HG03095 (cell line): ENCODE data around the gene LSS.

ENCODE experiments used
- ATAC-seq: cut with Tn5 transposase; IDR thresholded peaks from one replicate; pipeline ENCODE4 v1.9.1; 2021; ENCODE audit warnings: moderate library complexity; ENCODE audit not compliant: unreplicated experiment

The LSS gene

DNA sequence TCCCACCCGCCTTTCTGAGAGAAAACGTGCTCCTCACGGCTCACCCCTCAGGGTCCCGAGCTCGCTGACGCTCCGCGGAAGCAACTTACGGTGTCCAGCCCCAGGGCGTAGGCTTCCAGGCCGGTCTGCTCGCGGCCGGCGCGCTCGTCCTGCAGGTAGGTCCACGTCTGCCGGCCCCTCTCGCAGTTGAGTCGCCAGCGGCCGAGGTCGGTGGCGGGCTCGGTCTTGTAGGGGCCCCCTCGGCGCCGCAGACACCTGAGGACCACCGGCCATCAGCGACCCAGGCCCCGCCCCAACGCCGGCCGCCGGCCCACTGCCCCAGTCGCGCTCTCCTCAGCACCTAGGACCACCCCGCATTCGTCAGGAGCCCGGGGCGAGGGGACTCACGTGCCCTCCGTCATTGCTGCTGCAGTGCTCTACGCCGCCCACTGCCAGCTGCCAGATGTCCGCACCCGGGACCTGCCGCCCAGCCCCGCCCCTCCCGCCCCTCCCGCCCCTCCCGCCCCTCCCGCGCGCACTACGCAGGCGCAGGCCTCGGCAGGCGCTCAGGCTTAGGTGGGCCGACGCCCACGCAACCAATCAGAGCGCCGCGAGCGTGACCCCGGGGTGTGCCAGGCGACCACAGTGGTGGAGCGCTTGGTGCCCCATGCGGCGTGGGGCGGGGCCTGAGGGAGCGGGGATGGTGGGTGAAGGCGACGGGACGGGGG, at the start of gene LSS:
Gene LSS (minus strand): TSS at position 430 of the 707 bp plus-strand sequence. CDS start 29 bp downstream, at position 401.
- ATAC-seq: peak; percentile 76

DNA sequence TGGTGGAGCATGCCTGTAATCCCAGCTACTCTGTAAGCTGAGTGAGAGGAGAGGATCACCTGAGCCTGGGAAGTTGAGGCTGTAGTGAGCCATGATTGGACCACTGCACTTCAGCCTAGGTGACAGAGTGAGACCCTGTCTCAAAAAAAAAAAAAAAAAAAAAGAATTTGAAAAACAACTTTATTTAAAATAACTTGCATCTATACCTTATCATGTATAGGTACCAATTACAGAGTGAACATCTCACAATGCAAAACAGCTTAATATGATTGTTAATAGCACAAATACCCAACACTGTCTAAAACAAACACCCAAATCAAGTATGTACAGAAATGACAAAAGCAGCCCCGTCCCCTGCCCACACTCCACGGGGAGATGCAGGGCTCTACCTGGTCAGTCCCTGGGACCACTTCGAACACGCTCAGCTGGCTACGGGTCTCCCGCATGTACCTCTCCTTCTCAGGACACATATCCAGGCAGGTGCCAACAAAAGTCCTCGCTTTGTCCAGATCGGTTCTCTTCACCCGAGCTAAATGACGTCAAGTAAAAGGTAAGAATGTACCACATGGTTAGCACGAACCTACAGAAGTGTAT, 46.3 kb upstream of the LSS start:
- no peak for ATAC-seq

DNA sequence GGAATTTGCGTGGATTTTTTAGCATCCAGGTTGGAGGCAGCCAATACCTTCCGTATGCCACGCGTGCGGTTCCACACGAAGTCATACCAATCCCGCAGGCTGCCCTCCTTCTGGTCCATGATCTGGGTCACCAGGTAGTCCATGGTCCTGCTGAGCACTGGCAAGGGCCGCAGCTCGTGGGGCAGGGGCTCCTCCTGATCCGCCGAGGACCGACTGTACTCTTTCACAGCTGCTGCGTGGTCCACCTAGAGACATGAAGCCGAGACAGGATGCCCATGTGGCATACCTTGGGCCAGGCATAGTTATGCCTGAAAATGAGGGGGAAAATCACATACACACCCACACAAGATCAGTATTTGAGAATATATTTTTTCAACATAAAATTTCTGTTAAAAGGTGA, 44.8 kb upstream of the LSS start:
- ATAC-seq: no peak

DNA sequence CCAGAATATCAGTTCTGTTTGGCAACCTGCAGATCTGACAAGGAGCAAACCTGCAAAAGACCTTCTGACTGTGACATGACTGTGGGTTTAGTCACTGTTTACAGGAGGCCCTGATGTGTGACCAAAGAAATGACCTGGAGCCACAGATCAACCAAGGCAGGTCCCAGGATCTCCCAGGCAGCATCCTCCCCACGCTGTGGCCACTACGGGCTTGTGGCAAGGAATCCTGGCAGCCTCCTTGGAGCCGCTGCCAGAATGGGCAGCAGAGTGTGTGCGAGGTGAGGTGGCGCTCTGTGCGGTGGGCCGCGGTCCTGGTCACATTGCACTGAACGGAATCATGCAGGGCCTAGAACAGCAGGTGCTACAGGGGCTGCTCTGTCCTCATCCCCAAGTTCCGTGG, 40.9 kb upstream of the LSS start:
- ATAC-seq: no peak

DNA sequence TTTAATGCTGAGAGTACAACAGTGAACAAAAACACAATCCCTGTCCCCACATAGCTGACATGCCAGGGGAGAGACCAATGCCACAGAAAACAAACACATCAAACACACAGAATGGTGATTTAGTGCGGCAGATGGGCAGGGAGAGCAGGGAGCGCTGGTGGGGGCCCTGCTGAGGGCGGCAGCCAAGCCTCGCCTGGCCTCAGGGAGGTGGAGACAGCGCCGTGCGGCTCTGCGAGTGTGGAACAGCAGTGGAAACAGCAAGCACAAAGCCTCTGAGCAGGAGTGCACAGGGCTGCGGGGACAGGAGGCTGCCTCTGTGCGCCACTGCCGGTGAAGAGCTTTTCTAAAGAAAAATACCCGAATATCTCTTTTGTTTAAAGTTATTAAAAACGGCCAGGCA, 39.8 kb upstream of the LSS start:
- ATAC-seq: no peak

DNA sequence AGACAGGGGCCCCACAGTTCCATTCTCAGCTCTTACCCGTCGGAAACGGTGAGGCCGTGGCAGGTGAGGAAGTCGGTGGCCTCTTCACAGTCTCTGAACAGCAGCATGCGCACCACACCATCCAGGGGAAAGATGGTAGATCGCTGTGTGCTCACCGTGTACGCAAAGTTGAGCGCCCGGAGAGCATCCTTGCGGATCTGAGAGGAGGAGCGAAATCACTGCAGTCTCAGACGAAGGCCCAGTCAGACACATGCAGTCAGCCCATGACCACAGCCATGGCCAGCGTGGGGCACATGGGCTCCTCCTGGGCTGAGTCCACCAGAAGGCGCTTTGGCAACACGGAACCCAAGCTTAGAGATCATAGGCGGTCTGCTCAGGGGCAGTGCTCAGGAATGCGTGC, 38.4 kb upstream of the LSS start:
- no peak for ATAC-seq

DNA sequence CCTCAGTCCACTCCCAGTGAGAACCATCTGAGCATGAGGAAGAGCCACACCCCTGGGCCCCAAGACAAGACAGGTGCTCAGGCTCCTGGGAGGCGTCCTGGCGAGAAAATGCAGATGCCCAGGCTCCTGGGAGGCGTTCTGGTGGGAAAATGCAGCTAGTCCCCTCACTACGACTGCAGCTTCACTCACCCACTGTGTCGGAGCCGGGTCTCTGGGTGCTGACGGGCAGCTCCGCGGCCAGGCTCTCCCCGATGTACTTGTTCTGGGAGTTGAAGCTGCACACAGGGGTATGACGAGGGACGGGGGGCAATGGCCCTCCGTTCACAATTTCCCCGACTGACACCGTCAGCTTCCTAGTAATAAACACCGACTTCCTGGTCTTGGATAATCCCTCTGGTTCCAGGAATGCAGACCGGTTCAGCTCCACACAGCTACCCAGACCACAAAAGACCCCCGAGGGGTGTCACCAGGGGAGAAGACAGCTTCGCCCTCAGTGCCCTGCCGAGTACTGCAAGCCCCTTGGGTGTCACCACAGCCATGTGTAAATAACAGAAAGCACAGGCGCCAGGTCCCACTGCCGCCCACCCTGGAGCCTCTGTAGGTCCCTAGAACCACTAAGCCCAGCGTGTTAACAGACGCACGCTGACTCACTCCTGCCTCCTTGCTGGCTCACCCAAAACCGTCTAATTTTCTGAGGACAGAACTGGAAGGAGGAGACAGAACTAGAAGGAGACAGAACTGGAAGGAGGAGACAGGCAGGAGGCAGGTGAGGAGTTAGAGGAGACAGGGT, 37.4 kb upstream of the LSS start:
- no peak for ATAC-seq

DNA sequence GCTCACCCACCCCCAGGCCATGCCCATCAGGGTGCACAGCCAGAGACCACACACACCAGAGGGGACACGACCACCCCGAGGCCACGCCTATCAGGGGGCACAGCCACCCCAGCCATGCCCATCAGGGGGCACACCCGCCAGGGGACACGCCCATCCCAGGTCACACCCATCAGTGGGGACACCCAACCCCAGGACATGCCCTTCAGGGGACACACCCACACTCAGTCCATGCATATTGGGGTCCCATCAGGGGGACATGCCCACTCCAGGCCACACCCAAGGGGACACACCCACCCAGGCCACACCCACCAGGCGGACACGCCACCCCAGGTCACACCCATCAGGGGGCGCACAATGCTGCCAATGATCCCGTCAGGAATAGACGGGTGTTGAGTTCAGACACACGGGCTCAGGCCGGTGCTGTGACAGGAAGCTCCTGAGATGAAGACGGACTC, 36.1 kb upstream of the LSS start:
- no peak for ATAC-seq

DNA sequence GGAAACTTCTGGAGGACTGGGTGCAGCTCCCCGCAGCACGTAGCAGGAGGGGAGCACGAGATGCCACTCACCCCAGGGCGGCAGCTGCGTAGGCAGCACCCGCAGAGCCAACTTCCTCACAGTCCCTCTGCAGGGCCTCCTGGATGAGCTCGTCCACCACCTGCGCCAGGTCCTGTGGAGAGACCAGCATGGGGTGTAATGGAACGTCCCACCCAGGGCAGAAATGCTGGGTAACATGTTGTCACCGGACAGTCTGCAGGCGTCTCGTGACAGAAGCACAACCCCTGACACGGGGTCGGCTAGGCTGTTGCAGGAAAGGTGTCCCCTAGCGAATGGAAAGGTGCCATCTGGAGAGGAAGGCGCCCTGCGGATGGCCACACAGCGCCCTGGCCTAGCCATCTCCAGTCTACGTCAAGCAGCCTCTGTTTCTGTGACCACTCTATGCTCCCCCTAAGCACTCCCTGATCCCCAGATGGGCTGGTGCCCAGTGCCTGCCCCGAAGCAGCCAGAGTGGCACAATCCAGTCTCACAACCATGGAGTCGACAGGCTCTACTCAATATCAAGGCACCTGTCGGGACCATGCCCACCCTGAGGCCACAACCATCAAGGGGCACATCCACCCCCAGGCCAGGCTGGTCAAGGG, 35.6 kb upstream of the LSS start:
- no peak for ATAC-seq

DNA sequence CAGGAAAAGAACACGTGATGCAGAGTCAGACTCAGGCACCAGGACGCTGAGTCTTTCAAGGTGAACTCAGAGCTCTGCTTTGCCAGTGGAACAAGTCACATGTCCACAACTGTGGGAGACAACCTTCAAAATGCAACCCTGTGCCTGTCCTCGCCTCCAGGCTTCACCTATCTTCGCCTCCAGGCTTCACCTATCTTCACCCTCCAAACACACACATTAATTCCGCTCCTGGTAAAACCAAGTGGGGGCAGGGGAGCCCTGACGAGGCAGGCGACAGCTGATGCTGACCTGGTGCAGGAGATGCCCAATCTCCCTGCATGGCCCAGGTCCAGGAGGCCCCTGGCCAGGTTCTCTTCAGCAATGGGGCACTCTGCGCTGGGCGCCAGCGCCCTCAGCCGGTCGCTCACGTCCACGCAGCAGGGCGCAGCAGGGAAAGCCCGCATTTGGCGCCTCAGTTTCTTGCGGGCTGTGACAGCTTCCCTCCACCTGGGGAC, 28.0 kb upstream of the LSS start:
- no peak for ATAC-seq

DNA sequence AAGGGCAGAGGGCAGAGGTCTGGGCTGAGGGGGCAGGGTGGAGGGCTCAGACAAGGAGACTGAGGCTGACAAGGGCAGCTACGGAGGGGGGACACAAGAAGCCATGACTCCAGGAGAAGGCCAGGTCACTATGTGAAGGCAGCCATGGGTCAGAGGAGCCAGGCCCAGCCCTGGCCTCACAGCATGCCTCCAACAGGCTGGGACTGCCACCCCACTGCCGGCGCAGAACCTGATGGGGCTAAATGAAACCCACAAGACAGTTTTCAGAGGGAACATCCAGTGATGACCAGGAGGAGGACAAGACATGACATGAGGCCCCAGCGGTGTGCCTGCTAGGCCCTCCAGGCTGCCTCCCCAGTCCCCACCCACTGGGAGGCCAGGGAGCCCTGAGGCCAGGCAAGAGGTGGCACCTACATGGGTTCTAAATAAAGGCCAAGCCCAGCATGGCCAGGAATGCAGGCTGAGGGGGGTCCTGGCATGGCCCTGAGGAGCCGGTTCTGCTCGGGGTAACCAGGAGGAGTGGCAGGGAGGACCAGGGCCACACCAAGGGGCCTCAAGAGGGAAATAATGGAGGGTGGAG, 27.3 kb upstream of the LSS start:
- no peak for ATAC-seq

DNA sequence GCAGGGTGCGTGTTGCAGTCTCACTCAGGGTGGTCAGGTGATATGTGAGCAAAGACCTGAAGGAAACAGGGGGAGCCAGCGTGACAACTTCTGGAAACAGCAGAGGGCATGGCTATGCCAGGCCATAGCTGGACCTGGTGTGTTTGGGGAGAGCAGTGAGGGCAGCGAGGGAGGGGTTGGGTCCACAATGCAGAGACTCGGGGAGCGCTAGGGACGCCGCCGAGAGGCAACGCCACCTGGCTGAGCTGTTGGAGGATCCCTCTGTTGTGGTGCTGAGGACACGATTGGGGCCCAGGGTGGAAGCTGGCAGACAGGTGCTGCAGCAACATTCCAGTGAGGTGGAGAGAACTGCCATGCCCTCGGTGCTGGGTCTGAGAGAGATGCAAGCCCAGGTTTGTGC, 26.6 kb upstream of the LSS start:
- no peak for ATAC-seq

DNA sequence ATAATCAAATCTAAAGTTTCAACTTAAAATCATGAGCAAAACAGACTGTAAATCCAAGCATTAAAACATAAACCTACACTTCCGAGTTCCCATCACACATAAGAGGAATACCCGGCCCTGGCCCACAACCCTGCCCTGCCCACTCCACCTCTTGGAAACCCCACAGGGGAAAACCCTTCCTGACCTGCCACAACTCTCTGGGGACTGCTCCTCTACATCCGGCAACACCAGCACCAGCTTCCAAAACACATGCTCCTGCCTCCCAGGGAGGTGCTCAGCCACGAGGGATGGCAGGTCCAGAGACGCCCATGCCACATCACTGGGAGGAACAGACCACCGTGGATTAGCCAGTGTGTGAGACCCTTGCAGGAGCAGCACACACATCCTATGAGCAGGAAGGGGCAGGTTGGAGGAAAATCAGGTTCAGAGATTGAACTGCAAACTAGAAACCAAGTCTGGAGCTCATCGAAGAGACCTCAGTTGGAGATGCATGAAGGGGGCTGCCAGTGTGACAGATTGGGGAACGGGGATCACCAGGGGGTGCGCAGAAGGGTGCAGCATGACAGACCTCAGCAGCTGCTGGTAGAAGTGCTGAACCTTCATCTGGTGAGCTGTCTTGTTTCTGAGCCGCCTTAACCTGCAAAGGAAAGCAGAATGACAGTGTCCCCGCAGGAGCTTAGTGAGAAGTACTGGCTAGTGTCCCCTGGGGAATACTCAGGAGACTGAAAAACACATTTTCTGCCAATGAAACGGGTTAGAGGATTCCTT, 25.8 kb upstream of the LSS start:
- ATAC-seq: no peak

DNA sequence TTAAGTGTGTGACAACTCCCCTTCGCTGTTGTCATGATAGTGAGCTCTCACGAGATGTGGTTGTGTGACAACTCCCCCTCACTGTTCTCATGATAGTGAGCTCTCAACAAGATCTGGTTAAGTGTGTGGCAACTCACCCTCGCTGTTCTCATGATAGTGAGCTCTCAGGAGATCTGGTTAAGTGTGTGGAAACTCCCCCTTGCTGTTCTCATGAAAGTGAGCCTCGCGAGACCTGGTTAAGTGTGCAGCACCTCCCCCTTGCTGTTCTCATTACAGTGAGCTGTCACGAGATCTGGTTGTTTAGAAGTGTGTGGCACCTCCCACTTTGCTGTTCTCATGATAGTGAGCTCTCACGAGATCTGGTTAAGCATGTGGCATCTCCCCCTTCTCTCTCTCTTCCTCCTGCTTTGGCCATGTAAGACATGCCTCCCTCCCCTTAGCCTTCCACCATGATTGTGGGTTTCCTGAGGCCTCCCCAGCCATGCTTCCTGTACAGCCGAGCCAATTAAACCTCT, 25.1 kb upstream of the LSS start:
- ATAC-seq: peak; percentile 51

DNA sequence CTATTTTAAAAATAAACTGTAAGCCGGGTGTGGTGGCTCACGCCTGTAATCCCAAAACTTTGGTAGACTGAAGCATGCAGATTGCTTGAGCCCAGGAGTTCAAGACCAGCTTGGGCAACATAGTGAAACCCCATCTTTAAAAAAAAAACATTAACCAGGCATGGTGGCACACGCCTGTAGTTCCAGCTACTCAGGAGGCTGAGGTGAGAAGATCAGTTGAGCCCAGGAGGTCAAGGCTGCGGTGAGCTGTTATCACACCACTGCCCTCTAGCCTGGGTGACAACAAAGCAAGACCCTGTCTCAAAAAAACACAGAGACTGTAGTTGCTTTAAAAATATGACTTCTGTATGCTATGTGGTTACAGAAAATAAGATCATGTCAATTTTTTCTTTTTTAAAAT, 24.3 kb upstream of the LSS start:
- ATAC-seq: no peak

DNA sequence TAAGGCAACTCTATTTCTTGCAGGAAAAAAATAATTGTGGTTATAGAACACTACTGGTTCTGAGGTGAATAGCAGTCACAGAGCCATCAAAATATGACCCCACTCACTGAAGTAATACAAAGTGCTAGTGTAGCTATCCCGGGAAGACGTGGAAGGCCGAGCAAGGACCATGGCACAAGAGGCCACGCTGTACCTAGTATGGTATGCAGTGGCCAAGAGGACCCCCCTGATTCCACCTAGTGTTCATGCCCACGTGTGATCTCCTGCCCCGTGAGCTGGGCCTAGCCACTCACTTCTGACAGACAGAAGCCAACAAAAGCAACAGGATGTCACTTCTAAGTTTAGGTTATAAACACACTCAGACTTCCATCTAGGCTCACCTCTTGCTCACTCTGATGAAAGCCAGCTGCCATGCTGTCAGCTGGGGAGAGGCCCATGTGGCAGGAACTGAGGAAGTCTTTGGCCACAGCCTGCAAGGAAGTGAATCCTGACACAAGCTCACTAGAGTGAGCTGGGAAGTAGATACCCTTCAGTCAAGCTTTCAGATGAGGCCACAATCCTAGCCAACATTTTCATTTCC, 21.7 kb upstream of the LSS start:
- ATAC-seq: no peak

DNA sequence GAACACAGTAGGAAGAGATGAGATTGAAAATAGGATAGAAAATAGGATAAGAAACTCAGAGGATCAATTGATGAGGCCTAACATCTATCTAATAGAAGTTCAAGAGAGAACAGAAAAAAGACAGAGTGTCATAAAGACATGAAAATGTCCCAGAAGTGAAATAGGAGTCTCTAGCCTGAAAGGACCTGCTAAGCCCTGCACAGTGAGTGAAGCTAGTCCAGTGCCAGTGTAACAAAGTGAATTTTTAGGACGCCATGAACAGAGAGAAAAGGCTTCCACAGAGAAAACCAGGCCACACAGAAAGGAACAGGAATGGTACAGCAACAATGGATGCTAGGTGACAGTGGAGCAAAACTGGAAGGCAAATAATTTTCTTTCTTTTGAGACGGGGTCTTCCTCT, 20.3 kb upstream of the LSS start:
- ATAC-seq: no peak

DNA sequence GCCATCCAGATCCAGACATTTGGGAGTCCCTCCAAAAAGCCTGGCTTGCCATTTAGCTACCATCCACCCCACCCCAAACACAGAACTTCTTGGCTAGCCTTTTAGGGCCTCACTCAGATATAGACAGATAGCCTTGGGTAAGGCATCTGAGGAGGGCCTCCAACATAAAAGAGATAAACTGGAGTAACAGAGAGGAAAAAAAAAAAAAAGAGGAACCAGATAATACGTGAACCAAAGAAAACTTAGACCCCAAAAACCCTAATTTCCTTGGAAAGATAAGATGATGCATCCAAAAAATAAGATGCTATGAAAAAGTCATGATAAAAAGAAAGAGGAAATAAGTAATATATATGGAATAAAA, 19.8 kb upstream of the LSS start:
- no peak for ATAC-seq

DNA sequence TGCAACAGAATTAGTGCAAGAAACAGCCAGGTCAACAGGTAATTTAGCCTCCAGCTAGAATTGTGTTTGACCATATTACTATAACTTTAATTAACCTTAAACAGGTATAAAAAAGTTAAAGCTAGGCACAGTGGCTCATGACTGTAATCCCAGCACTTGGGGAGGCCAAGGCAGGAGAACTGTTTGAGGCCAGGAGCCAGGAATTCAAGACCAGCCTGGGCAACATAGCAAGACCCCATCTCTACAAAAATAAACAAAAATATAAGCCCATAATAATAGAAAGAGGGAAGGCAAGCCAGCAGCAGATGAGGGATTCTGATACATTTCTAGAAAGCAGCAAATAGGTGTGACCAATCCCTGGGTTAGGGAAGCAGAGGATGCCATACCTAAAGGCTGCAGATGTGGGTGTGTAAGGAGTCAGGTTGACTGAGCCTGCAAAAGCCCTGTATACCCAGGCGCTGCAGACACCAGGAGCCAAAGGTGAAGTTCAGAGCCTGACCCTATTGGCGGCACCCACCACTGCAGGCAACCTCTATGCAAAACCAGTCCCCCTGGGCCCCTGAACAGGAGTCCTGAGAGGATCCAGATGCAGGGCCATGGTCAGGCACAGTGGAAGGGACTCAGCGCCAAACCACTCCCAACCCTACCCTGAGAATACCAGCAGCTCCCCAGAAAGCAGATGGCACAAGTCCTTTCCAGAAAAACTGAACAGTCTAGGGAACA, 19.3 kb upstream of the LSS start:
- no peak for ATAC-seq
